Upper lobe of left lung (tissue), 6 donors: ENCODE data around the gene PDIK1L. TPM values are rescaled to one million over a fixed set of nuclear protein-coding genes. Genes with fewer than 3 reads are reported as not detected.

Experiments used
- ATAC-seq, 2 donors: fragments of 200-7000 bp; cut with Tn5 transposase; one replicate each; pipeline ENCODE4 v1.9.1; 2022; ENCODE audit warnings: mild to moderate bottlenecking in 2 of 2, moderate library complexity in 2 of 2; ENCODE audit not compliant: low FRiP score in 2 of 2
- DNase-seq, 2 donors: peaks; one replicate each; pipeline ENCODE4 v3.0.0-alpha.2; 2019 to 2020
- H3K27ac ChIP-seq, 4 donors: fragments of 200-600 bp; sonication (generic); one replicate each; pipeline ENCODE4 v1.5.1; 2016 to 2019
- H3K27me3 ChIP-seq, 4 donors: fragments of 200-600 bp; sonication (generic); one replicate each; pipeline ENCODE4 v1.5.1; 2017 to 2019
- H3K36me3 ChIP-seq, 4 donors: fragments of 200-600 bp; sonication (generic); one replicate each; pipeline ENCODE4 v1.5.1; 2016 to 2019
- H3K4me1 ChIP-seq, 4 donors: fragments of 200-600 bp; sonication (generic); one replicate each; pipeline ENCODE4 v1.5.1; 2018 to 2019
- H3K4me3 ChIP-seq, 4 donors: fragments of 200-600 bp; sonication (generic); one replicate each; pipeline ENCODE4 v1.5.1; 2017 to 2019; ENCODE audit warnings: mild to moderate bottlenecking in 2 of 4, moderate library complexity in 1 of 4
- H3K9me3 ChIP-seq, 4 donors: fragments of 200-600 bp; sonication (generic); one replicate each; pipeline ENCODE4 v1.5.1; 2018 to 2019
- CTCF ChIP-seq, 6 experiments: fragments of 450-650 bp in 4 of 6; fragments of 200-600 bp in 2 of 6; sonication (generic) in 2 of 6; IDR thresholded peaks; one replicate each; pipeline ENCODE4 v1.5.1; 2016 to 2019; ENCODE audit warnings: antibody characterized with exemption in 6 of 6
- EP300 ChIP-seq, 4 donors: sonication (generic); formaldehyde crosslinking; IDR thresholded peaks; one replicate each; pipeline ENCODE4 v1.5.1; 2017; ENCODE audit warnings: antibody characterized with exemption in 4 of 4, control low read depth in 2 of 4
- POLR2A ChIP-seq, 4 donors: fragments of 450-650 bp; IDR thresholded peaks; one replicate each; pipeline ENCODE4 v1.5.1; 2016 to 2017; ENCODE audit warnings: antibody characterized with exemption in 4 of 4, mild to moderate bottlenecking in 2 of 4
- POLR2AphosphoS5 ChIP-seq, 2 donors: sonication (generic); formaldehyde crosslinking; IDR thresholded peaks; one replicate each; pipeline ENCODE4 v1.5.1; 2017; ENCODE audit warnings: antibody characterized with exemption in 2 of 2
- WGBS, 2 donors: methylation state at CpG; one replicate each; pipeline ENCODE4 v1.1.5; 2017 to 2018; 5-methylcytosine and 5-hydroxymethylcytosine counted together
- total RNA-seq, 6 donors: library from RNA; depleted of rRNA in 4 of 6; stranded (reverse); fragments of >200 nt in 4 of 6; gene quantifications; one replicate each; pipeline versions ENCODE4 v1.1.0 to v1.2.1, GENCODE V29; 2016 to 2021
- donor health status: DM: no; HTN: no; CAD: no; lungs with moderate emphysema.
- donor health status: DM: no; HTN: yes; CAD: no; lungs with severe emphysema.

PDIK1L gene
- total RNA-seq: 10 to 100 TPM in 2 of 6 donors, 1 to 10 TPM in 4; 1.7 to 12.0 (median 8.8) TPM

DNA sequence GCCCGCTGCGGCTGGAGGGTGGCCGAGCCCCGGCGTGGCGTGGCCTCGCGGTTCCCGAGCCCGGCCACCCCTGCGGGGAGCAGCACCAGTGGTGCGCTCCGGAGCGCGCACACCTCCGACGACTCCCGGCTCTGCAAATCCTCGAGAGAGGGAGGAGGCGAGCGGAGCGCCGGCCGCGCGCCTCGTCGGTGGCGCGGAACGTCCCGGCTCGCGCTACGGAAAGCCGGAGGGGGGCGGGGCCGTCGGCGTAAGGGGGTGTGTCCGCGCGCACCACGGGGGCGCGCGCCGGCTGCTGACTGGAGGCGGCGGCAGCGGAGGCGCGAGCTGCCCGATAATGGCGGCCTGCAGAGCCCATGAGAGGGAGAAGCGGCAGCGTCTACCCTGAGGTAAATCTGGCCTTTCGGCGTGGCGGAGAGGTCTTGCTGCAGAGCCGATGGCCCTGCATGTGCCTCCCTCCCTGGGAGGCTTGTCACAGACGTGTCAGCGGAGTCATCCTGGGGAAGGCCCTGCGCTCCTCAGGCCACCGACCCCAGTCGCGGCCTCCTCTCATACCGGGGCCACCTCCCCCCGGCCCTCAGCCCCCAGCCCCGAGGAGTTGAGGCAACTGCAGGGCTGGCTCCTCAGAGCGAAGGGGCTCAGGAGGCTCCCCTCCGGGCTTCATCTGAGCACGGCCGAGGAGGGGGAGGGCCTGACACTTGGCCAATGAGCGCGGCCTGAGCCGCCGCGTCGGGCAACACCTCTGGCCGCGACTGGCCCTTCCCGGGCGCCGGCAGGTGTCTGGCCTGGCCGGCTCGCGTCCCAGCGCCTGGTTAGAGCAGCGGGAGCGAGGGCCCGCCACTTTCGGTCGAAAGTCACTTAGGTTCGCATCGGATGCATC lies at the start of gene PDIK1L:
Gene PDIK1L, plus strand, starts transcription at position 295 of the 877 bp plus-strand sequence. CDS start 2,485 bp downstream, outside the sequence.
- H3K27me3 ChIP-seq: no peaks in the 10 kb centered on the region
- no peaks in the 10 kb centered on the region for H3K9me3 ChIP-seq
- peak within 1 kb of the TSS; percentile 93 to 98 (median 97) for H3K4me3 ChIP-seq
- TF ChIP-seq POLR2A (IDR thresholded peaks at IDR 0.05) (peak in 2 of 4 donors; percentile 47 to 75), POLR2AphosphoS5 (IDR thresholded peaks at IDR 0.05) (peak; percentile 85 to 92), CTCF (IDR thresholded peaks at IDR 0.05) (no peak), EP300 (IDR thresholded peaks at IDR 0.05) (peak in 1 of 4 donors; percentile 62)
- ATAC-seq (peak; percentile 97), DNase-seq (peak; percentile 93 to 100)
- 0 to 1% methylated on average over 4 to 58 of the region's 96 CpGs for WGBS, 2 donors
- H3K36me3 ChIP-seq: peaks cover 0 to 9% (median 0%) of the 10 kb centered on the region in 4 donors
- H3K27ac ChIP-seq: peak within 1 kb of the TSS; percentile 91 to 97 (median 94)
- H3K4me1 ChIP-seq: peaks cover 25 to 40% (median 30%) of the 10 kb centered on the region in 4 donors

- ATAC-seq: no peak
- WGBS, 2 donors: 71 to 81% methylated on average over 3 of the region's 3 CpGs
Observed at GRCh38 chr1:26064553-26064952, 47.1 kb upstream of the PDIK1L start.

DNA sequence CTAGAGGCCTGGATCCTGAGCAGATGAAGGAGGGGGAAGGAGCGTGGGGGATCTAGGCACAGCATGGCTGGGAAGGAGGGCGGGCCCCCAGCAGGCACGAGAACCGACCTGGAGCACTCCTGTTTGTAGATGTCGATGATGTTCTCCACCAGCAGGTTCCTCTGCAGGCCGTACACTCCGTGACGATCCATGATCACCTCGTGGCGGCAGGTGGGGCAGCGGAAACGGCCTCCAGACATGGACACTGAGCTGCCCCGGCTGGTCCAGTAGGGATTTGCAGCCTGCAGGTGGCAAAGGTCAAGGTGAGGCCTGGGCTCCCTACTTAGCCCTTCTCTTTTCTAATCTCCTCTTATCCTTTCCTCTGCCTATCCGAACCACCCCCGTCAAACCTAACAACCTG lies 45.5 kb upstream of the PDIK1L start:
- TF ChIP-seq EP300 (IDR thresholded peaks at IDR 0.05) (no peak), CTCF (IDR thresholded peaks at IDR 0.05) (no peak), POLR2AphosphoS5 (IDR thresholded peaks at IDR 0.05) (no peak), POLR2A (IDR thresholded peaks at IDR 0.05) (no peak)
- H3K4me1 ChIP-seq: no peaks in the 10 kb centered on the region
- no peaks in the 10 kb centered on the region for H3K36me3 ChIP-seq
- 81 to 86% methylated on average over 12 to 15 of the region's 15 CpGs for WGBS, 2 donors
- no peaks in the 10 kb centered on the region for H3K27me3 ChIP-seq
- H3K27ac ChIP-seq: no peak overlapping the region
- no peak overlapping the region for H3K4me3 ChIP-seq
- ATAC-seq (no peak), DNase-seq (no peak)
- H3K9me3 ChIP-seq: no peaks in the 10 kb centered on the region

More at GRCh38 chr1:26064553-26064952, 47.1 kb upstream of the PDIK1L start:
- no peaks in the 10 kb centered on the region for H3K4me1 ChIP-seq
- no peak overlapping the region for H3K4me3 ChIP-seq
- H3K27ac ChIP-seq: no peak overlapping the region
- H3K27me3 ChIP-seq: no peaks in the 10 kb centered on the region
- DNase-seq: no peak
- no peak for TF ChIP-seq POLR2AphosphoS5 (IDR thresholded peaks at IDR 0.05)
- H3K9me3 ChIP-seq: no peaks in the 10 kb centered on the region
- no peaks in the 10 kb centered on the region for H3K36me3 ChIP-seq

- Histone ChIP-seq H3K9me3 (no peaks in the 10 kb centered on the region), H3K4me1 (no peaks in the 10 kb centered on the region), H3K27me3 (no peaks in the 10 kb centered on the region), H3K27ac (no peak overlapping the region), H3K36me3 (no peaks in the 10 kb centered on the region), H3K4me3 (no peak overlapping the region)
- 51 to 61% methylated on average over 4 of the region's 4 CpGs for WGBS, 2 donors
- no peak for TF ChIP-seq EP300 (IDR thresholded peaks at IDR 0.05)
- TF ChIP-seq POLR2AphosphoS5 (IDR thresholded peaks at IDR 0.05): no peak
- TF ChIP-seq CTCF (IDR thresholded peaks at IDR 0.05): no peak
- no peak for TF ChIP-seq POLR2A (IDR thresholded peaks at IDR 0.05)
- ATAC-seq (no peak), DNase-seq (no peak)
Observed at GRCh38 chr1:26066857-26067256, 44.8 kb upstream of the PDIK1L start.

GRCh38 chr1:26067432-26067911 lies 44.2 kb upstream of the PDIK1L start, which contains the start of gene TRIM63:
TRIM63 (minus strand) TSS chr1:26067630; CDS start chr1:26067494, 136 bp downstream.
- H3K27ac ChIP-seq: no peak within 1 kb of the TSS
- 71 to 77% methylated on average over 7 to 9 of the region's 9 CpGs for WGBS, 2 donors
- no peaks in the 10 kb centered on the region for H3K9me3 ChIP-seq
- no peaks in the 10 kb centered on the region for H3K4me1 ChIP-seq
- TF ChIP-seq EP300 (IDR thresholded peaks at IDR 0.05): no peak
- no peak for TF ChIP-seq POLR2AphosphoS5 (IDR thresholded peaks at IDR 0.05)
- TF ChIP-seq CTCF (IDR thresholded peaks at IDR 0.05): no peak
- no peak for TF ChIP-seq POLR2A (IDR thresholded peaks at IDR 0.05)
- H3K4me3 ChIP-seq: no peak within 1 kb of the TSS
- ATAC-seq: no peak
- H3K27me3 ChIP-seq: no peaks in the 10 kb centered on the region
- no peak for DNase-seq
- H3K36me3 ChIP-seq: no peaks in the 10 kb centered on the region
